ENCODE measurements around the gene THAP4.

- no peak for TF ChIP-seq EZH2phosphoT487 (conservative IDR thresholded peaks at IDR 0.05; ENCODE audit: low read length)
- no peak for TF ChIP-seq CTCF (IDR thresholded peaks at IDR 0.05; ENCODE audit: insufficient read depth, low read length, poor library complexity, severe bottlenecking)
Measured at GRCh38 chr2:241545106-241545505, 91.9 kb downstream of the THAP4 start.

Measured in SU-DHL-6 (cell line).